Ishikawa (cell line): Measurements from ENCODE around the gene FAM229B.

Experiments used
- CEBPB ChIP-seq: IDR thresholded peaks from 2 replicates; pipeline ENCODE4 v1.6.1; 2012
- CREB1 ChIP-seq: IDR thresholded peaks from 2 replicates; pipeline ENCODE4 v1.6.1; 2012; ENCODE audit warnings: low read depth
- EP300 ChIP-seq: IDR thresholded peaks from 2 replicates; pipeline ENCODE4 v1.6.1; 2012; ENCODE audit warnings: borderline replicate concordance
- FOXM1 ChIP-seq: IDR thresholded peaks from 2 replicates; pipeline ENCODE4 v1.6.1; 2012; ENCODE audit warnings: low read depth, borderline replicate concordance
- NFIC ChIP-seq: IDR thresholded peaks from 2 replicates; pipeline ENCODE4 v1.6.1; 2012
- TAF1 ChIP-seq: IDR thresholded peaks from 2 replicates; pipeline ENCODE4 v1.6.1; 2012; ENCODE audit warnings: low read depth, mild to moderate bottlenecking
- TCF12 ChIP-seq: IDR thresholded peaks from 2 replicates; pipeline ENCODE4 v1.6.1; 2012; ENCODE audit warnings: low read depth
- YY1 ChIP-seq: IDR thresholded peaks from 2 replicates; pipeline ENCODE4 v1.6.1; 2012; ENCODE audit warnings: low read depth
- ZBTB7A ChIP-seq: IDR thresholded peaks from 2 replicates; pipeline ENCODE4 v1.6.1; 2012; ENCODE audit warnings: low read depth
- TF ChIP-seq, protein P1 (sequence below): IDR thresholded peaks from 2 replicates; pipeline ENCODE4 v1.6.1; 2012; ENCODE audit warnings: low read depth, mild to moderate bottlenecking
- TF ChIP-seq, protein P2 (sequence below): IDR thresholded peaks from 2 replicates; pipeline ENCODE4 v1.6.1; 2012

- no peak for TF ChIP-seq EP300
- TF ChIP-seq NFIC = no peak
- no peak for TF ChIP-seq CEBPB
- no peak for TF ChIP-seq FOXM1
- TF ChIP-seq YY1 = no peak
- TF ChIP-seq, protein P1, sequence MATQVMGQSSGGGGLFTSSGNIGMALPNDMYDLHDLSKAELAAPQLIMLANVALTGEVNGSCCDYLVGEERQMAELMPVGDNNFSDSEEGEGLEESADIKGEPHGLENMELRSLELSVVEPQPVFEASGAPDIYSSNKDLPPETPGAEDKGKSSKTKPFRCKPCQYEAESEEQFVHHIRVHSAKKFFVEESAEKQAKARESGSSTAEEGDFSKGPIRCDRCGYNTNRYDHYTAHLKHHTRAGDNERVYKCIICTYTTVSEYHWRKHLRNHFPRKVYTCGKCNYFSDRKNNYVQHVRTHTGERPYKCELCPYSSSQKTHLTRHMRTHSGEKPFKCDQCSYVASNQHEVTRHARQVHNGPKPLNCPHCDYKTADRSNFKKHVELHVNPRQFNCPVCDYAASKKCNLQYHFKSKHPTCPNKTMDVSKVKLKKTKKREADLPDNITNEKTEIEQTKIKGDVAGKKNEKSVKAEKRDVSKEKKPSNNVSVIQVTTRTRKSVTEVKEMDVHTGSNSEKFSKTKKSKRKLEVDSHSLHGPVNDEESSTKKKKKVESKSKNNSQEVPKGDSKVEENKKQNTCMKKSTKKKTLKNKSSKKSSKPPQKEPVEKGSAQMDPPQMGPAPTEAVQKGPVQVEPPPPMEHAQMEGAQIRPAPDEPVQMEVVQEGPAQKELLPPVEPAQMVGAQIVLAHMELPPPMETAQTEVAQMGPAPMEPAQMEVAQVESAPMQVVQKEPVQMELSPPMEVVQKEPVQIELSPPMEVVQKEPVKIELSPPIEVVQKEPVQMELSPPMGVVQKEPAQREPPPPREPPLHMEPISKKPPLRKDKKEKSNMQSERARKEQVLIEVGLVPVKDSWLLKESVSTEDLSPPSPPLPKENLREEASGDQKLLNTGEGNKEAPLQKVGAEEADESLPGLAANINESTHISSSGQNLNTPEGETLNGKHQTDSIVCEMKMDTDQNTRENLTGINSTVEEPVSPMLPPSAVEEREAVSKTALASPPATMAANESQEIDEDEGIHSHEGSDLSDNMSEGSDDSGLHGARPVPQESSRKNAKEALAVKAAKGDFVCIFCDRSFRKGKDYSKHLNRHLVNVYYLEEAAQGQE = no peak
- TF ChIP-seq CREB1 = no peak
- no peak for TF ChIP-seq TCF12
- TF ChIP-seq, protein P2, sequence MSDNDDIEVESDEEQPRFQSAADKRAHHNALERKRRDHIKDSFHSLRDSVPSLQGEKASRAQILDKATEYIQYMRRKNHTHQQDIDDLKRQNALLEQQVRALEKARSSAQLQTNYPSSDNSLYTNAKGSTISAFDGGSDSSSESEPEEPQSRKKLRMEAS = no peak
- no peak for TF ChIP-seq ZBTB7A
- no peak for TF ChIP-seq TAF1
Observed at GRCh38 chr6:112122756-112123155, 35.4 kb downstream of the FAM229B start.
